ENCODE data around the gene ELF3.
A peak's percentile ranks its signal among the peaks of the same experiment; 100 is the strongest.
"Not testable (repeated sequence)": the region's sequence is repeated elsewhere in the genome, so short reads cannot be mapped to it uniquely, and the experiment has no call there.

Gene ELF3

DNA sequence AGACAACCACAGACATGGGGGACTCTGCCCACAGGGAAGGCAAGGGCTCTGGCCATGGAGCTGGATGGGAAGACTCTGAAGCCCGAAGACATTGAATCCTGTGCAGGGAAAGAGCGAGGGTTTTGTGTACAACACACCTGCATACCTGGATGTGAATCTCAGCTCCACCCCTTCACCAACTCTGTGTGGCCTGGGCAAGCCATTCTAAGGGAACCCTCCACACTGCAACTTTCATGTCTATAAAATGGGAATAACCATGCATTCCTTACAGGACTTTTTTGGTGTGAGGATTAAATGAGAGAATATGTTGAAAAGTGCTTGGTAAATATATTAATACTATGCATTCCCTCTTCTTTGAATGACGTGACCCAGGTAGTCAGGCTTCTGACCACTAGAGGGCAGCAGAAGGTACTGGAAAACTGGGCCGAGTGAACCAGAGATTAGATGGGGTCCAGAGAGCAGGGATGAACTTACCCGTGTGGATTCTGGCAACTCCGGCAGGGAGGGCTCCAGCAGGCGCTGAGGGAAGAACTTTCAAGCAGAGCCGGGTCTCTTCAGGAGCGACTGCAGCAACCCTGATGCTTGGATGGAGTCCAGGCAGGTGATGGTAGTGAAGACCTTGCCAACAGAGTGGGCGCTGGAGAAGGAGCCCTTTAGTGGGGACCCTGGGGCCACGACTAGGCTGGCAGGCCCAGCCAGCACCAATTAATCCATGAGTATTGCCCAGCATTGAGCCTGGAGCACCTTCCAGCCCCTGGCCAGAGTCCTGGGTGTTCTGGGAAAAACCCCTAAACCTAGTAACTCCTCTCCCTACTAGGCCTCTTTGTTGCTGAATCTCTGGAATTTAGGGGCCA, 834 bp upstream of the ELF3 start:
- DNase-seq = peak in 4 of 5 donors; percentile 21 to 51 (median 36)

DNA sequence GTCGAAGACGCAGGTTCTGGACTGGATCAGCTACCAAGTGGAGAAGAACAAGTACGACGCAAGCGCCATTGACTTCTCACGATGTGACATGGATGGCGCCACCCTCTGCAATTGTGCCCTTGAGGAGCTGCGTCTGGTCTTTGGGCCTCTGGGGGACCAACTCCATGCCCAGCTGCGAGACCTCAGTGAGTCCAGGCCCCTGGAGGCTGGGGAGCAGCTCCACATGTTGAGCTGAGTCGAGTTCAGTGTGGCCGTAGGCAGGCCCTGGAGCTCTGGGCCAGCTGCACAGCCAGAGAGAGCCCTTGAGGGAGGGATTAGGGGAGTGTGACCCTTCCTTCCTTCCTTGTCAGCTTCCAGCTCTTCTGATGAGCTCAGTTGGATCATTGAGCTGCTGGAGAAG, 1.6 kb downstream of the ELF3 start:
- DNase-seq = no peak

DNA sequence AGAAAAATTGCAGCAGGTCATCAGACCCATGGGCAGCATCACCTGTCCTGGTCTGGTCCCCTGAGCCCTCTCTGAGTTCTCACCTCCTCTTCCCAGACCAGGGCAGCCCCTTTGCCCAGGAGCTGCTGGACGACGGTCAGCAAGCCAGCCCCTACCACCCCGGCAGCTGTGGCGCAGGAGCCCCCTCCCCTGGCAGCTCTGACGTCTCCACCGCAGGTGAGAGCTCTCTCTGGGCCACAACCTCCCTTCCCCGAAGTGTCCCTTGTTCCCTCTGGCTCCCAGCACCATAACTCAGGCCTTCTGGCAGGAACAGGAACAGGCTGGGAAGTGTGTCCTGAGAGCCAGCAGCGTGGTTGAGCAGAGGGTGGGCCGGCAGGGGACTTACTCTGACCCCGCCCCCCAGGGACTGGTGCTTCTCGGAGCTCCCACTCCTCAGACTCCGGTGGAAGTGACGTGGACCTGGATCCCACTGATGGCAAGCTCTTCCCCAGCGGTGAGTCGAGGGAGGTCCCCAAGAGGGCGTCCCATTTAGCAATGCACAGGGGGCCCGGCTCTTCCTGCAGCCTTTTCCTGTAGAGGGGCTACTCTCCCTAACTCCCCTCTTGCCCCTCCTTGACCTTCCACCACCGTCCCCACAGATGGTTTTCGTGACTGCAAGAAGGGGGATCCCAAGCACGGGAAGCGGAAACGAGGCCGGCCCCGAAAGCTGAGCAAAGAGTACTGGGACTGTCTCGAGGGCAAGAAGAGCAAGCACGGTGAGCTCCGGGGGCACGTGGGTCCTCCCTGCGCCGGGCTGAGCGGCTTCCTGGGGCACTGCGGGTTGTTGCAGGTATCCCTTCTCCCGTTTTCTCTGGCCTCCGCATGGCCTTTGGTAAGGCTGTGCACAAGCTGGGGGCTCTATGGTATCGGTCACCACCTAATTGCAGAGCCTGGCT, 2.4 kb downstream of the ELF3 start:
- DNase-seq = no peak

DNA sequence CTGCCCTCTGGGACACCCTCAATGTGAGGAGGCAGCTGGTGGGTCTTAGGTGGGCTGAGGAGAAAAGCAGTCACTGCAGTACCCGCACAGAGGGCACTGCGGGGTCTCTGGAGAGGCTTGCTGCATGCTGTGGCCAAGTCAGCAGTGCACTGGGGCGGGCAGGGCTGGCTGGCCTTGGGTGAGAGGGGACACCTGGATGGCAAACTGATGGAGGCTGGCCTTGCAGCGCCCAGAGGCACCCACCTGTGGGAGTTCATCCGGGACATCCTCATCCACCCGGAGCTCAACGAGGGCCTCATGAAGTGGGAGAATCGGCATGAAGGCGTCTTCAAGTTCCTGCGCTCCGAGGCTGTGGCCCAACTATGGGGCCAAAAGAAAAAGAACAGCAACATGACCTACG, 3.2 kb downstream of the ELF3 start:
- no peak for DNase-seq

DNA sequence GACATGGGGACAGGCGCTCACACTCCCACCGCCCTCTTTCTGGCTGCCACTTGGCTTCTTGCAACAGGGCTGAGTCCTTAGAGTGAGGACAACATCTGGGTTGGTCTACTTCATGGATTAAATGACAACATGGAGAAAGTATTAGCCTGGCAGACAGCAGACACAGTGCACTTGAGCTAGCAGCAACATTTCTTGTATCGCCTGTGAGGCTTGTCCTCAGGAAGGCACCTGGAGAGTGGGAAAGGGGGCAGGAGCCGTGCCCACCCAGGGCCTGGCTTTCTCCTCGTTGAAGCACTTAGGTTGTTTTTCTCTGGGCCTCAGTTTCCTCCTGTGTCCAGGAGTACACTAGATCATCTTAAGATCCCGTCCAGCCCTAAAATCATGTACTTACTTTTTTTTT, 3.7 kb downstream of the ELF3 start:
- DNase-seq = no peak

DNA sequence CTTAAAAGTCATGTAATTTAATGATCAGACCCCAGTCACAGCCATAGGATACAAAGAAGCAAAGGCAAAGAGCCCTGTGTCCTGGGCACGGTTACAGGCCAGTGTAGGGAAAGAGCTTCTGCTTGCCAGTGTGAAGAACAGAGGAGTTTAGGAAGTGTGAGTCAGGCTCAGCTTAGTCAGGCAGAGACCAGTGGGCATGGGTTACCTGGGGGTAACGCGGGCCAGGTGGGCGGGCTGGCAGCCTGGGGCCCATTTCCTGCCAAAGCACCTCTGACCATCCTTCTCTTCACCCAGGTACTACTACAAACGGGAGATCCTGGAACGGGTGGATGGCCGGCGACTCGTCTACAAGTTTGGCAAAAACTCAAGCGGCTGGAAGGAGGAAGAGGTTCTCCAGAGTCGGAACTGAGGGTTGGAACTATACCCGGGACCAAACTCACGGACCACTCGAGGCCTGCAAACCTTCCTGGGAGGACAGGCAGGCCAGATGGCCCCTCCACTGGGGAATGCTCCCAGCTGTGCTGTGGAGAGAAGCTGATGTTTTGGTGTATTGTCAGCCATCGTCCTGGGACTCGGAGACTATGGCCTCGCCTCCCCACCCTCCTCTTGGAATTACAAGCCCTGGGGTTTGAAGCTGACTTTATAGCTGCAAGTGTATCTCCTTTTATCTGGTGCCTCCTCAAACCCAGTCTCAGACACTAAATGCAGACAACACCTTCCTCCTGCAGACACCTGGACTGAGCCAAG, 4.7 kb downstream of the ELF3 start:
- no peak for DNase-seq

DNA sequence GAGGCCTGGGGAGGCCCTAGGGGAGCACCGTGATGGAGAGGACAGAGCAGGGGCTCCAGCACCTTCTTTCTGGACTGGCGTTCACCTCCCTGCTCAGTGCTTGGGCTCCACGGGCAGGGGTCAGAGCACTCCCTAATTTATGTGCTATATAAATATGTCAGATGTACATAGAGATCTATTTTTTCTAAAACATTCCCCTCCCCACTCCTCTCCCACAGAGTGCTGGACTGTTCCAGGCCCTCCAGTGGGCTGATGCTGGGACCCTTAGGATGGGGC, 5.2 kb downstream of the ELF3 start:
- no peak for DNase-seq

DNA sequence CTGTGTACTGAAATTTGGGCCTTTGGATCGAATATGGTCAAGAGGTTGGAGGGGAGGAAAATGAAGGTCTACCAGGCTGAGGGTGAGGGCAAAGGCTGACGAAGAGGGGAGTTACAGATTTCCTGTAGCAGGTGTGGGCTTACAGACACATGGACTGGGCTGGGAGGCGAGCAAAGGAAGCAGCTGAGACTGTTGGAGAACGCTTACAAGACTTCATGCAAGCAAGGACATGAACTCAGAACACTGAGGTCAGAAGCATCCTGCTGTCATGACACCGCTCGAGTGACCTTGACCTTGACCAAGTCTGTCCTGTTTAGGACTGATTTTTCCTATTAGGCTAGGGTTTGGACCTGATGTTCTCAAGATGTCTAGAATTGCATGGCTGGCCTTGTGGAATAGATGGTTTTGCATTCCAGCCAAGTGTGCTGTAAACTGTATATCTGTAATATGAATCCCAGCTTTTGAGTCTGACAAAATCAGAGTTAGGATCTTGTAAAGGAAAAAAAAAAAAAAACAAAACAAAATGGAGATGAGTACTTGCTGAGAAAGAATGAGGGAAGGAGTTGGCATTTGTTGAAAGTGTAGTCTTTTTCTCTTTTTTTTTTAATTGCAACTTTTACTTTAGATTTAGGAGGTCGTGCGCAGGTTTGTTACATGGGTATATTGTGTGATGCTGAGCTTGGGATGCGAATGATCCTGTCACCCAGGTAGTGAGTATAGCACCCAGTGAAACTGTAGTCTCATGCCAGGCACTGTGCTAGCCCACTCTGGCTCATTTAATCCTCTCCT, 5.8 kb downstream of the ELF3 start:
- no peak for DNase-seq

DNA sequence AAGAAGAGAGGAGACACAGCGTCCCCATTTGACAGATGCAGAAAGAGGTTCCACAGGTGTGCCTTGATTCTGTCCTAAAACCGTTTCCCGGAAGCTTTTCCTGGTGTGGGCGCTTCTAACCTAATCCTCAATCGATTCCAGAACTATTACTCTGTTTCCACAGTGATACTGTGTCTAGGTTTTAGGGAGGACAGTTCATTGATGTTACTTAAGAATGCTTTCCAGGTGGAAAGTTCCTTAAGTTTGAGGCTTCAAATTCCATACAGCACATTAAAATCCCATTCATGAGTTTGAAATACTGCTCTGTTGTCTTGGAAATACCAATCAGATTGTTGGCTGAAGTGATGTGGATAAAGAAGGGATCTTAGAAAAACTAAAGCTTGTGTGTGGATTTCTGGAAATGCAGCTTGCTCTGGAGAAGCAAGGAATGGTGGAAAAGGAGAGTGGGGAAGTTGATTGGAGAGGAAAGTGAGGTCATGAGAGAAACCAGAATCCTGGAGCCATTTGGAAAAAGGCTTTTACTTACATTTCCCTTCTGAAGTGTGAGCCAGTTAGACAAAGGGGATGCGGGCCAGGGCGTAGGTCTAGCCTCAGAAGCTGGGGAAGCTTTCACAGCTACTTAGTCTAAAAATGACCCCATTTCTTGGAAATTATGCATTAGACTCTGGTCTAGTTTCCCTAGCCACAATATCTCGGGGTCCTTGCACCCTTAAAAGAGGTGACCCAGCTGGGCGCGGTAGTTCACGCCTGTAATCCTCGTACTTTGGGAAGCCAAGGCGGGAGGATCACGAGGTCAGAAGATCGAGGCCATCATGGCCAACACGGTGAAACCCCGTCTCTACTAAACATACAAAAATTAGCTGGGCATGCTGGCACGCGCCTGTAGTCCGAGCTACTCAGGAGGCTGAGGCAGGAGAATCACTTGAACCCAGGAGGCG, 6.7 kb downstream of the ELF3 start:
- DNase-seq = no peak

DNA sequence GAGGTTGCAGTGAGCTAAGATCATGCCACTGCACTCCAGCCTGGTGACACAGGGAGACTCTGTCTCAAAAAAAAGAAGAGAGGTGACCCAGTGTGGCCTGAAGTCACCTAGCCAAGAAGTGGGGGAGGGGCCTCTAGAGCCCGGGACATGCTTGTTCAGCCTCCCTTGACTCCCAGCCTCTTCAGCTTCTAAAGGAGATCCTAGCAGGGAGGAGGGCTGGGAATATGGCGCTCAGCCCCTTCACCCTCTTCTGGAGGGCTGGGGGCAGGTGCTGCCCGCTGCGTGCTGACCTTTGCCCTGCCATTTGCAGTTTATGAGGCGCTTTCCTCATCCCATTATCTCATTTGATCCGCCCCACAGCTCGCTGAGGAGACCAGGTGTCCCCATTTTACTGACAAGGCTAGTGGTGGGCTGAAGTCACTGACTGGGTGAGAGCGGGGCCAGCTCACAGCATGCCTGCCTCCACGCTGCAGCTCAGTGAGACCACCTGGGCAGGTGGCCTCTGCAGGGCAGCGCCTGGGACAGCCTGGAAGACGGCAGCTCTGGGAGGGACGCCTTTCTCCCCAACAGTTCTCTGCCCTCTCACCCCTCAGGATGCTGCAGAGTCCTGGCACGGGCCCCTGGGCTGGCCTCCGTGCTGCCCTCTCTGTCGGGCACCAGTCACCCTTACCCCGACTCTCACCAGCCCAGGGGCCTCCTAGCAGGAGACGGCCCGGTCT, 7.5 kb downstream of the ELF3 start:
- no peak for DNase-seq

DNA sequence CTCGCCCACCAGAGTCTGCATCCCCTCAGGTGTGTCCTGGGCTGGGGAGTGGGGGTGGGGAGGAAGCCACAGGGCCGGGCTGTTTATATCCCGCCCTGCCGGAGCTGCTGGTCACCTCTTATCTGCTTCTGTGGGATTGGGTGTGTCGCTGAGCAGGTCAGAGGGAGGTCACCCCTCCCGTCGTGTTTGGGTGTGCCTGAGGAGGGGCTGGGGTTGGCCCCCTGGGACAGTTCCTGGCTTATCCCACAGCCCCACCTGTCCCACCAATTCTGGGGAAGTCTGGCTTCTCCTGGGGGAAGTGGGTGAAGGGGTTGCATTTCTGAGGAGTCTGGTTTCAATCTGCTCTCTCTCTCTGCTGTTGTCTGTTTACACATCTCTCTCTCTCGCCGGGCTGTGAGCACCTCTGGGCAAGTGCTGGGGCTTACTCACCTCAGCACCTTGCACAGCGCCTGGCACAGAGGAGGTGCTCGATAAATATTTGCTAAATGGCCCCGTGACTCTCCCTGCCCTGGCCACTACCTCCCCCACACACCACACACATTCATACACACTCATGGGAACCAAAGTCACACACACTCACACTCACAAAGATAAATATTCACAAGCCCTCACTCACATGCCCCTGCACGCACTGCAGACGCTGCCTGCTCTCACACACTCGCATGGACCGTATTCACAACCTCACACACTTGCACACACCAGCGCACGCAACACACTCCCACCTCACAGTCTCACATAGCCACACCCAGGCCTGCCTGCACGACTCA, 8.3 kb downstream of the ELF3 start:
- no peak for DNase-seq

DNA sequence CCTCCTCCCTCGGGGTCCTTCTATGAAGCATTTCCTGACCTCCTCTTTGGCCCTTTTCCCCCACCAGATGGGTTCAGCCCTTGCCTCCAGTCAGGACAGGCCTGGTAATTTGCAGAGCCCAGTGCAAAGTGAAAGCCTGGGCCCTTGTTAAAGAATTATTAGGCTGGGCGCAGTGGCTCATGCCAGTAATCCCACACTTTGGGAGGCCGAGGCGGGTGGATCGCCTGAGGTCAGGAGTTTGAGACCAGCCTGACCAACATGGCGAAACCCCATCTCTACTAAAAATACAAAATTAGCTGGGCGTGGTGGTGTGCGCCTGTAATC, 8.8 kb downstream of the ELF3 start:
- not testable (repeated sequence) for DNase-seq

DNA sequence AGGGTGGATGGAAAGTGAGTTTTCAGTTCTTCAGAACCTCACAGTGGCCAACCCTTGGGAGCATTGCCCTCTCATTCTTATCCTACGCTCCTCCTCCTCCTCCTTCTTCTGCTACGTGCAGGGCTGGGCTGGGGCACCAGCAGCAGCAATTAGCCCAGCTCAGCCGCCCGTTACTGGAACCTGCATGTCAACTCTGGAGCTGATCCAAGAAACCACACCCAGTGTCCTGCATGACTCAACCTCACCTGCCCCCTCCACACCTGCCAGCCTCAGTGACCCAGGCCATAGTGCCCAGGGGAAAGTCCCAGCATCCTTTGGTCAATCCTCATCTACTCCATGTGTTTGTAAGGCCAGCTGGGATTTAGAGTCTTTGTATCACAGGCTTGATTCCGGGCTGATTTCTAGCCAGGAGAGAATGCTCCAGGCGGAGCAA, 12.6 kb downstream of the ELF3 start:
- no peak for DNase-seq

DNA sequence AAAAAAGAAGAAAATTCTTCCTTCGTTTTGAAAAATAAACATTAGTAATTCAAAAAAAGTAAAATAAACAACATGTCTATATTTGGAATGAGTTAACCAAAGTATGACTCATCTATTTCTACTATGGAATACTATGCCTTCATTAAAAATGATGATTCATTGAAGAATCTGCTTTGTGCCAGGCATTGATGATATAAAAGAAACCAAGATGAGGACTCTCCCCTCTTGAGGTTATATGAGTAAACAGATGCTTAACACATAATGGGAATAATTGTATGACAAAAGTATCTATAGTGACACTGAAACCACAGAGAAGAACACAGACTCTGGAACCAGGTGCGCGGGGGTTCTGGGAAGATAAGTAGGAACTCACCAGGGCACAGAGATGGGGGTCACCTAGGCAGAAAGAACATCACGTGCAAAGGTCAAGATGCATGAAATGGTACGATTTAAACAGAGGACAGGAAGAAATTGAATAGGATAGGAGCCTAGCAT, 18.8 kb downstream of the ELF3 start:
- DNase-seq = no peak

DNA sequence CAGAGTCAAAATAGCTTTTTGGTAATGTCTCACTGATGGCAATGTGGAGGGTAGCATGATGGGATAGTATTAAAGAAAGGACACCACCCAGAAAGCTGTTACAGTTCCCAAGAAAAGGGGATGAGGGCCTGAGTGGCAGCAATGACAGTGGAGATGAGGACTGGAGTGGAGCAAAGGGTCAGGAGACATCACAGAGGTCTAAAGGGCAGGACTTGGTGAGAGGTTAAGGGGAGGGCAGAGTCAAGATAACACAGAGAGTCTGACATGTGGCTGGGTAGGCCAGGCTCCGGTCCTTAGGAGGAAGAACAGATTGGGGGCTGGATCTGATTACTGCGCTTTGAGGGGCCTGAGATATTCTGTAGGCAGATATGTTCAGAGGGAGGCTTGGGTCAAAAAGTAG, 19.3 kb downstream of the ELF3 start:
- DNase-seq = no peak

DNA sequence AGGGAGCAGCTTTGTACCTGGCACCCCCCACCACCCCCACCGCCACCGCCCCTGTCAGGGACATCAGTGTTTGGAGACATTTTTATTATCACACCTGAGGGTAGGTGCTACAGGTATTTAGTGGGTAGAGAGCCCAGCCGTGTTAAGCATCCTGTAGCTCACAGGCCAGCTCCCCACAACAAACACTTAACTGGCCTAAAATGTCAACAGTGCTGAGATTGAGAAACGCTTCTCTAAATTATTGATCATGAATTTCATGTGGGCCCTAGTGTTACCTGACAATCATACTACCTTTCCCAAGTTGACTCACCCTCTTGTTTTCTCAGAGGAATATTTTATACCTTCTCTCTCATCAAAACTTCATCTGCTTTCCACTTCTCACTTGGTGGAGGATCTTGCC, 21.4 kb downstream of the ELF3 start:
- DNase-seq = no peak

DNA sequence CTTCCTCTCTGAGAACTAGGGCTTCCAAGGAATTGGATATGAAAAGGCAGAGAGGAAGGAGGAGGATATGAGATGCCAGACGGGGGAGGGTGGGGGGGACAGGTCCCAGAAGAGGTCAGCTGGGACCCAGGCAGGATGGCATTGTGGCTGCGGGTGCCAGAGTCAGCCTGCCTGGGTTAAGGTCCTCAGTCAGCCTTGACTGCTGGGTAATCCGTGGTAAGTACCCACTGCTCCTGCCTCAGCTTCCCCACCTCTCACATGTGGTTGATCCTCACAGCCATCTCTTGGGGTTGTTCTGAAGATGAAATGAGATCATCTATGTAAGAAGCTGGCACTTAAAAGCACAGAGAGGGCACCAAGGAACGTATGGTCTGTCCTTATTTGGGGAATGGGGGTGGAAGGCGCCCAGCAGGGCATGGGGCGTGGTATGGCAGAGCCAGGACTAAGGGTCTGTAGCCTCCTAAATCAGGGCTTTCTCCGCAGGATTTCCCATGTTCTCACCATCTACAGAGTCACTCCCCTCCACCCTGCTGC, 23.8 kb downstream of the ELF3 start:
- no peak for DNase-seq

DNA sequence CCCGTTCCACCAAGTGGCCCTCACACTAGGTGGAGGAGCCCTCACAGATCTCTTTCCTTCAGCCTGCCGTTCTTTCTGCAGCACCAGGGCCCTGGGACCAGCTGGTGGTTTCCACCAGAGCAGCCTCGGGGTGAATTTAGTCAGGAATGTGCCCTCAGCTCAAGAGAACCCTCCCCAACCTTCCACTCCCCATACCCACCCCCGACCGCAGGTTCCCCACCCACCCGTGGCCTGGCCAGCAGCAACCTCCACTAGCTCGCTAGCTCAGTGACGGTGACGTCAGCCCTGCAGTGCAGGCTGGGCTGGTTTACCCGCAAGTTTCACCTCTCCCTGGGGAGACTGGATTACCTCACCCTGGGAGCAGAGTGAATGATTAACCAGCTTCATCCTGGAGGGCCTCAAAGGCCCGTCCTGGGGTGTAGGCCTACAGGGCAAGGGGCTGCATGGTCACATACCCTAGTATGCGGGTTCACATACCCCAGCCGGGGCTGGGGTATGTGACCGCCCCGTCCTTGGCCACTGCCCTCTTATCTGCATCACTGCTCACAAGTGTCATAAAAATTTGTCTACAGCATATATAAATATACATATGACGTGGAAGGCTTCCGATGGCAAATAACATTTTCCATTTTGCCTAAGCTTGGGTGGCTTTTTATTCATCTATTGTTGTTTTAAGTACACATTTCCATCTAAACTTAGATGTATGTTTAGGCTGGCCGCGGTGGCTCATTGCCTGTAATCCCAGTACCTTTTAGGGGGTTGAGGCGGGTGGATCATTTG, 24.5 kb downstream of the ELF3 start:
- DNase-seq = no peak

All from T-helper 1 cell (primary cell).